ENCODE measurements around the gene CDH24. TPM values are rescaled to one million over a fixed set of nuclear protein-coding genes. Genes with fewer than 3 reads are reported as not detected.

The CDH24 gene
- total RNA-seq, 1 experiment from 2014 or later = 17.9 TPM

DNA sequence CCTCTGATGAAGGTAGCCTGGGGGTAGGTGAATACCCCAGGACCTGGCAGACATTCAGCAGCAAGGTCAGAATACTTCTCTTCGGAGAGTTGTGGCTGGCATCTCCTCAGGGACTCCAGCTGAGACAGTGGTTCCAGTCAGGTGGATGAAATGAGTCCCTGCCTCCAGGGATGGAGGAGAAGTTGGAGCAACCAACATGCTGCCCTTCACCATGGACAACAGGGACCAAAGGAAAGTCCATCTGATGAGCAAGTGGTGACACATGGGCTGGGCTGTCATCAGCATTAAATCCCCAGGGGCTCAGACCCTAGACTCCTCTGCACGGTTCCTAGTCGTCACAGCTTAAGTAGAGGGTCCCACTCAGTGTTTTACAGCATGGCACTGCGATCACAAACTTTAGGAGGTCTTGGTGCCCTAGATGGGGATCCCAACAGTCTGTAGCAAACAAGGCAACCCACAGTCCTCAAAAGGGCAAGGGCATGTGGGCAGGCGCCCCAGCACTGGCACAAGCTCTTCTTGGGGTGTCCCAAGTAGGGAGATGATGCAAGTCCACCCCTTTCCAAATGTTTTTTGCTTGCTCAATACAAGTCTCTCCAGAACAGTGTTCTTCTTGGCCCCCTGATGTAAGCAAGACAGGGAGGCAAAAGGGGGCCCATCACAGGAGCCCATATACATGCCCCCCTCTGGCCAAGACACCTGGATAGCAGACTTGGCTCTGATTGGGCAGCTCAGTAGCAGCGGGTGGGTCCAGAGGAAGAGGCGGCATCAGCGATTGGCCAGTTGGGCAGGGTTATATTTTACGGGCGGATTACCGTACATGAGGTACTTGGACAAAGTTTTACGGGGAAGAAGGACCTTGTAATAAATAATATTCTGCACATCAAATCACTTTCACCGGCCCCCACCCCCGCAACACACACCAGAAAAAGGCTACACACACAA, 10.8 kb upstream of the CDH24 start:
- ChIA-PET CTCF (interaction anchor here (0.5 to 2.2 kb wide), 91 partner anchors 10 to 1352 kb away, joined by 3 to 160 read pairs (median 6); partner anchors contain the start of genes ACIN1, AJUBA, BCL2L2 and C14orf119), POLR2A (interaction anchor here (0.6 to 2.0 kb wide), 6 partner anchors 9 to 122 kb away, joined by 3 to 12 read pairs (median 4); partner anchors contain the start of genes ACIN1 and C14orf119)
- Mint-ChIP-seq H3K4me1 (peaks cover 38% of the 10 kb centered on the region), H3K36me3 (peaks cover 75% of the 10 kb centered on the region), H3K9me3 (no peaks in the 10 kb centered on the region), H3K4me3 (peak overlapping the region; percentile 48), H3K27ac (peak overlapping the region; percentile 71; the same call in 1 of the 2 replicates), H3K27me3 (ENCODE audit: low read depth) (no peaks in the 10 kb centered on the region)
- TF ChIP-seq, protein P1, sequence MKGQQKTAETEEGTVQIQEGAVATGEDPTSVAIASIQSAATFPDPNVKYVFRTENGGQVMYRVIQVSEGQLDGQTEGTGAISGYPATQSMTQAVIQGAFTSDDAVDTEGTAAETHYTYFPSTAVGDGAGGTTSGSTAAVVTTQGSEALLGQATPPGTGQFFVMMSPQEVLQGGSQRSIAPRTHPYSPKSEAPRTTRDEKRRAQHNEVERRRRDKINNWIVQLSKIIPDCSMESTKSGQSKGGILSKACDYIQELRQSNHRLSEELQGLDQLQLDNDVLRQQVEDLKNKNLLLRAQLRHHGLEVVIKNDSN (CRISPR knock-in tag; IDR thresholded peaks at IDR 0.05) = no peak
- TF ChIP-seq FOXK1 (CRISPR knock-in tag; IDR thresholded peaks at IDR 0.05) = no peak
- TF ChIP-seq HMGA2 (CRISPR knock-in tag; IDR thresholded peaks at IDR 0.05) = no peak
- TF ChIP-seq, protein P2, sequence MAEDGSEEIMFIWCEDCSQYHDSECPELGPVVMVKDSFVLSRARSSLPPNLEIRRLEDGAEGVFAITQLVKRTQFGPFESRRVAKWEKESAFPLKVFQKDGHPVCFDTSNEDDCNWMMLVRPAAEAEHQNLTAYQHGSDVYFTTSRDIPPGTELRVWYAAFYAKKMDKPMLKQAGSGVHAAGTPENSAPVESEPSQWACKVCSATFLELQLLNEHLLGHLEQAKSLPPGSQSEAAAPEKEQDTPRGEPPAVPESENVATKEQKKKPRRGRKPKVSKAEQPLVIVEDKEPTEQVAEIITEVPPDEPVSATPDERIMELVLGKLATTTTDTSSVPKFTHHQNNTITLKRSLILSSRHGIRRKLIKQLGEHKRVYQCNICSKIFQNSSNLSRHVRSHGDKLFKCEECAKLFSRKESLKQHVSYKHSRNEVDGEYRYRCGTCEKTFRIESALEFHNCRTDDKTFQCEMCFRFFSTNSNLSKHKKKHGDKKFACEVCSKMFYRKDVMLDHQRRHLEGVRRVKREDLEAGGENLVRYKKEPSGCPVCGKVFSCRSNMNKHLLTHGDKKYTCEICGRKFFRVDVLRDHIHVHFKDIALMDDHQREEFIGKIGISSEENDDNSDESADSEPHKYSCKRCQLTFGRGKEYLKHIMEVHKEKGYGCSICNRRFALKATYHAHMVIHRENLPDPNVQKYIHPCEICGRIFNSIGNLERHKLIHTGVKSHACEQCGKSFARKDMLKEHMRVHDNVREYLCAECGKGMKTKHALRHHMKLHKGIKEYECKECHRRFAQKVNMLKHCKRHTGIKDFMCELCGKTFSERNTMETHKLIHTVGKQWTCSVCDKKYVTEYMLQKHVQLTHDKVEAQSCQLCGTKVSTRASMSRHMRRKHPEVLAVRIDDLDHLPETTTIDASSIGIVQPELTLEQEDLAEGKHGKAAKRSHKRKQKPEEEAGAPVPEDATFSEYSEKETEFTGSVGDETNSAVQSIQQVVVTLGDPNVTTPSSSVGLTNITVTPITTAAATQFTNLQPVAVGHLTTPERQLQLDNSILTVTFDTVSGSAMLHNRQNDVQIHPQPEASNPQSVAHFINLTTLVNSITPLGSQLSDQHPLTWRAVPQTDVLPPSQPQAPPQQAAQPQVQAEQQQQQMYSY (CRISPR knock-in tag; IDR thresholded peaks at IDR 0.05) = no peak
- TF ChIP-seq SMAD4 (CRISPR knock-in tag; IDR thresholded peaks at IDR 0.05) = no peak
- TF ChIP-seq, protein P3, sequence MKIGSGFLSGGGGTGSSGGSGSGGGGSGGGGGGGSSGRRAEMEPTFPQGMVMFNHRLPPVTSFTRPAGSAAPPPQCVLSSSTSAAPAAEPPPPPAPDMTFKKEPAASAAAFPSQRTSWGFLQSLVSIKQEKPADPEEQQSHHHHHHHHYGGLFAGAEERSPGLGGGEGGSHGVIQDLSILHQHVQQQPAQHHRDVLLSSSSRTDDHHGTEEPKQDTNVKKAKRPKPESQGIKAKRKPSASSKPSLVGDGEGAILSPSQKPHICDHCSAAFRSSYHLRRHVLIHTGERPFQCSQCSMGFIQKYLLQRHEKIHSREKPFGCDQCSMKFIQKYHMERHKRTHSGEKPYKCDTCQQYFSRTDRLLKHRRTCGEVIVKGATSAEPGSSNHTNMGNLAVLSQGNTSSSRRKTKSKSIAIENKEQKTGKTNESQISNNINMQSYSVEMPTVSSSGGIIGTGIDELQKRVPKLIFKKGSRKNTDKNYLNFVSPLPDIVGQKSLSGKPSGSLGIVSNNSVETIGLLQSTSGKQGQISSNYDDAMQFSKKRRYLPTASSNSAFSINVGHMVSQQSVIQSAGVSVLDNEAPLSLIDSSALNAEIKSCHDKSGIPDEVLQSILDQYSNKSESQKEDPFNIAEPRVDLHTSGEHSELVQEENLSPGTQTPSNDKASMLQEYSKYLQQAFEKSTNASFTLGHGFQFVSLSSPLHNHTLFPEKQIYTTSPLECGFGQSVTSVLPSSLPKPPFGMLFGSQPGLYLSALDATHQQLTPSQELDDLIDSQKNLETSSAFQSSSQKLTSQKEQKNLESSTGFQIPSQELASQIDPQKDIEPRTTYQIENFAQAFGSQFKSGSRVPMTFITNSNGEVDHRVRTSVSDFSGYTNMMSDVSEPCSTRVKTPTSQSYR (CRISPR knock-in tag; IDR thresholded peaks at IDR 0.05) = no peak
- TF ChIP-seq TEAD1 (CRISPR knock-in tag; IDR thresholded peaks at IDR 0.05) = no peak
- TF ChIP-seq GRHL2 (CRISPR knock-in tag; IDR thresholded peaks at IDR 0.05; ENCODE audit: insufficient replicate concordance, severe bottlenecking) = no peak
- TF ChIP-seq, protein P4, sequence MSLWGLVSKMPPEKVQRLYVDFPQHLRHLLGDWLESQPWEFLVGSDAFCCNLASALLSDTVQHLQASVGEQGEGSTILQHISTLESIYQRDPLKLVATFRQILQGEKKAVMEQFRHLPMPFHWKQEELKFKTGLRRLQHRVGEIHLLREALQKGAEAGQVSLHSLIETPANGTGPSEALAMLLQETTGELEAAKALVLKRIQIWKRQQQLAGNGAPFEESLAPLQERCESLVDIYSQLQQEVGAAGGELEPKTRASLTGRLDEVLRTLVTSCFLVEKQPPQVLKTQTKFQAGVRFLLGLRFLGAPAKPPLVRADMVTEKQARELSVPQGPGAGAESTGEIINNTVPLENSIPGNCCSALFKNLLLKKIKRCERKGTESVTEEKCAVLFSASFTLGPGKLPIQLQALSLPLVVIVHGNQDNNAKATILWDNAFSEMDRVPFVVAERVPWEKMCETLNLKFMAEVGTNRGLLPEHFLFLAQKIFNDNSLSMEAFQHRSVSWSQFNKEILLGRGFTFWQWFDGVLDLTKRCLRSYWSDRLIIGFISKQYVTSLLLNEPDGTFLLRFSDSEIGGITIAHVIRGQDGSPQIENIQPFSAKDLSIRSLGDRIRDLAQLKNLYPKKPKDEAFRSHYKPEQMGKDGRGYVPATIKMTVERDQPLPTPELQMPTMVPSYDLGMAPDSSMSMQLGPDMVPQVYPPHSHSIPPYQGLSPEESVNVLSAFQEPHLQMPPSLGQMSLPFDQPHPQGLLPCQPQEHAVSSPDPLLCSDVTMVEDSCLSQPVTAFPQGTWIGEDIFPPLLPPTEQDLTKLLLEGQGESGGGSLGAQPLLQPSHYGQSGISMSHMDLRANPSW (CRISPR knock-in tag; conservative IDR thresholded peaks at IDR 0.05; ENCODE audit: low read depth) = no peak
- TF ChIP-seq GTF2I (CRISPR knock-in tag; conservative IDR thresholded peaks at IDR 0.05) = no peak
- no peak for TF ChIP-seq JAZF1 (CRISPR knock-in tag; IDR thresholded peaks at IDR 0.05)
- TF ChIP-seq, protein P5, sequence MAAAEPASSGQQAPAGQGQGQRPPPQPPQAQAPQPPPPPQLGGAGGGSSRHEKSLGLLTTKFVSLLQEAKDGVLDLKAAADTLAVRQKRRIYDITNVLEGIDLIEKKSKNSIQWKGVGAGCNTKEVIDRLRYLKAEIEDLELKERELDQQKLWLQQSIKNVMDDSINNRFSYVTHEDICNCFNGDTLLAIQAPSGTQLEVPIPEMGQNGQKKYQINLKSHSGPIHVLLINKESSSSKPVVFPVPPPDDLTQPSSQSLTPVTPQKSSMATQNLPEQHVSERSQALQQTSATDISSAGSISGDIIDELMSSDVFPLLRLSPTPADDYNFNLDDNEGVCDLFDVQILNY (CRISPR knock-in tag; IDR thresholded peaks at IDR 0.05) = no peak
- DNase-seq (ENCODE audit: low spot score) (no peak), ATAC-seq (no peak)

Measured in WTC11 (cell line).